ENCODE results near the gene PCSK2.

The PCSK2 gene

DNA sequence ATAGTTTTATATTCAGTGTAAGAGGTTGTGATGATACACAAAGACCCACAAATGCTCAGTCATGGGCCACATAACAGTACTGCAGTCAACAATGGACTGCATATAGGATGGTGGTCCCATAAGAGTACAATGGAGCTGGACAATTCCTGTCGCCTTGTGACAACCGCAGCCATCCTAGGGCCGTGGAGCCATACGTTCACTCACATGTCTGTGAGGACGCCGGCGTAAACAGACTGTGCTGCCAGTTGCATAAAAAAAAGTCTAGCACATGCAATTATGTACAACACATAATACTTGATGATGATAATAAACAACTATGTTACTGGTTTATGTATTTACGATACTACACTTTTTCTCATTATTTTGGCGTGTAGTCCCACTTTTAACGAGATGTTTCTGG lies 273.4 kb downstream of the PCSK2 start:
- ChIA-PET POLR2A (no interaction called here), CTCF (no interaction called here)
- no peak for DNase-seq (ENCODE audit: extremely low spot score)
- TF ChIP-seq, protein P1, sequence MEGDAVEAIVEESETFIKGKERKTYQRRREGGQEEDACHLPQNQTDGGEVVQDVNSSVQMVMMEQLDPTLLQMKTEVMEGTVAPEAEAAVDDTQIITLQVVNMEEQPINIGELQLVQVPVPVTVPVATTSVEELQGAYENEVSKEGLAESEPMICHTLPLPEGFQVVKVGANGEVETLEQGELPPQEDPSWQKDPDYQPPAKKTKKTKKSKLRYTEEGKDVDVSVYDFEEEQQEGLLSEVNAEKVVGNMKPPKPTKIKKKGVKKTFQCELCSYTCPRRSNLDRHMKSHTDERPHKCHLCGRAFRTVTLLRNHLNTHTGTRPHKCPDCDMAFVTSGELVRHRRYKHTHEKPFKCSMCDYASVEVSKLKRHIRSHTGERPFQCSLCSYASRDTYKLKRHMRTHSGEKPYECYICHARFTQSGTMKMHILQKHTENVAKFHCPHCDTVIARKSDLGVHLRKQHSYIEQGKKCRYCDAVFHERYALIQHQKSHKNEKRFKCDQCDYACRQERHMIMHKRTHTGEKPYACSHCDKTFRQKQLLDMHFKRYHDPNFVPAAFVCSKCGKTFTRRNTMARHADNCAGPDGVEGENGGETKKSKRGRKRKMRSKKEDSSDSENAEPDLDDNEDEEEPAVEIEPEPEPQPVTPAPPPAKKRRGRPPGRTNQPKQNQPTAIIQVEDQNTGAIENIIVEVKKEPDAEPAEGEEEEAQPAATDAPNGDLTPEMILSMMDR (IDR thresholded peaks at IDR 0.05; ENCODE audit: control extremely low read depth, extremely low read depth, low read depth, missing control alignments): no peak

DNA sequence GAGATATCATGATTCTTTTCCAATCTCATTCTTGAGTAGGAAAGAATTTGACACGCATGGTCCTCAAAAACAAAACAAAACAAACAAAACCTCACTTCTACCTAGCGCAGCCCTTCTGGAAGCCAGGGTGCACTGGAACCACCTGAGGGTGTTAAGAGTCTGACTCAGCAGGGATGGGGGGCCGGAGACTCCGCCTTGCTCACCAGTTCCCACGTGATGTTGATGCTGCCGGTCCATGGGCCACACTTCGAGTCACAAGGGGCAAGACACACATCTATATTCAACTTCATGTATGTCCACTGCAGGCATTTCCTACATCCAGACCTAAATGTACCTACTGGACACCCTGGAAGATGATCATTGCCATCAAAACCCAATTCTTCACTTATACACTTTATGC lies 274.0 kb downstream of the PCSK2 start:
- DNase-seq (ENCODE audit: extremely low spot score): no peak
- POLR2A ChIA-PET: no interaction called here
- CTCF ChIA-PET: interaction anchor here (1.7 kb wide), 1 partner anchor 494 kb away, joined by 3 read pairs; no protein-coding TSS in a partner anchor
- TF ChIP-seq, protein P1 (IDR thresholded peaks at IDR 0.05; ENCODE audit: control extremely low read depth, extremely low read depth, low read depth, missing control alignments): no peak

DNA sequence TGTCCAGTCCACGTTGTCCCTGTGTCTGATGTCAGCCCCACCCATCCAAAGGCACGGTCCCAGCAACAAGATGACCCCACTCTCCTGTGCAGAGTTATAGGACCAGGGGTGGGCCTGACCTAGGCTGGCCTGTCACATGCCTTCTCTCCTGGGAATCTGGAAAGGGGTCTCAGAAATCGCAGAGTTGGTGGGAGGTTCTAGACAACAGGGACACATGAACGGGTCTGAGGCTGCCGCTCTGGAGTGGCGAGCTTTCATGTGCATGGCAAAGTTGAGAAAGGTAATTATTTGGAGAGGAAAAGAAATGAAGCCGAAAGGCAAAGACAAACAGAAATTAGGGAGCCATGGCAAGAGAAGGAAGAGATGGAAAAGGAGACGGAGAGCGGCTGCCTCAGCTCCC lies 274.9 kb downstream of the PCSK2 start:
- POLR2A ChIA-PET: no interaction called here
- CTCF ChIA-PET: interaction anchor here (1.7 to 4.4 kb wide), 2 partner anchors 11 to 493 kb away, joined by 3 to 28 read pairs; no protein-coding TSS in a partner anchor

DNA sequence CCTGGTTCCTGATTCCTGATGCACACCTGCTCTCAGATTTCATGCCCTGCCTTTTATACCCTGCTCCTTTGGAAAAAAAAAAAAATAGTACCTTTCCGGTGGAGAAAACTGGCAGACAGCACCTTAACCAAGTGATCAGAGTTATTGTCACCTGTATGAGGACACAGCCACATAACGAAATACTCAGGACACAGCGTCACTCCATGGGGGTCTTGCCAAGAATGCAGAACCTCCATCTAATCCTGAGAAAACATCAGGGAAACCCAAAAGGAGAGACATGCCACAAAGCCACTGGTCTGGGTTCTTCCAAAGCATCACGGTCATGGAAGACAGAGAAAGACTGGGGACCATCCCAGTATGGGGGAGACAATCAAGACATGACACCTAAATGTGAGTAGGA lies 275.3 kb downstream of the PCSK2 start:
- TF ChIP-seq, protein P1 (IDR thresholded peaks at IDR 0.05; ENCODE audit: control extremely low read depth, extremely low read depth, low read depth, missing control alignments): no peak
- no peak for DNase-seq (ENCODE audit: extremely low spot score)
- ChIA-PET CTCF (interaction anchor here (1.7 to 4.4 kb wide), 2 partner anchors 11 to 493 kb away, joined by 3 to 28 read pairs; no protein-coding TSS in a partner anchor), POLR2A (no interaction called here)

More for the DNA sequence above, 274.9 kb downstream of the PCSK2 start:
- DNase-seq (ENCODE audit: extremely low spot score): no peak
- TF ChIP-seq, protein P1 (IDR thresholded peaks at IDR 0.05; ENCODE audit: control extremely low read depth, extremely low read depth, low read depth, missing control alignments): no peak

DNA sequence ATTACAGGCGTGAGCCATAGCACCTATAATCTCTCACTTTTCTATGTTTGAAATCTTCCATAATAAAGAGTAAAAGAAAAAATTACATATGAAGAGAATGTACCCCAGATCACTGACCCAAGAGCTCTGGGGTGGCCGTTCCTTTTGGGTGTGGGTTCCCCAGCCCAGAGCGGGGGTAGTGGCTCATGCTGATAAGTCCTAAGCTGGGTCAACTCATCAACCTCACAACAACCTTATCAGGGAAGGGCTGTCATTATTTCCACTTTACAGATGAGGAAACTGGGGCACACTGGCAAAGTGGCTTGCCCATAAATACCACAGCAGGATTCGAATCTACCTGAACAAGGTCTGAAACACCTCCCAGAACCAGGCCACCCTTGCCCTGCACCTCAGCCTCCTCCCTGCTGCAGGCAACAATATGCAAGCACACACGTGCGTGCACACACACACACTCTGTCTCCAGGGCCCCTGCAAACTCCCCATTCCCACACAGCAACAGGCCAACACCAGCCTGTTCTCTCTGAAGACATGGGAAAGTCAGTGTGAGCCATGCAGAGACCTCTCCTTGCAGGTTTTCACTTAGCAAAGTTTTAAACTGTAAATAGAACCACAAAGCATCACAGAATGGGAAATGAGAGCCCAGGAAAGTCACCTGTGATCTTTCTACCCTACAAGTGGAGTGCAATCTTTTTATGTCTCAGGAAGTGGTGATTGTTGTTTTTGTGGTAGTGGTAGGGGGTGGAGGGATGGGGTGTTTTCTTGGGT lies 276.6 kb downstream of the PCSK2 start:
- DNase-seq (ENCODE audit: extremely low spot score): no peak
- CTCF ChIA-PET: interaction anchor here (1.0 to 4.4 kb wide), 21 partner anchors 10 to 773 kb away, joined by 3 to 28 read pairs (median 5); partner anchors contain the start of gene RRBP1
- POLR2A ChIA-PET: no interaction called here
- TF ChIP-seq, protein P1 (IDR thresholded peaks at IDR 0.05; ENCODE audit: control extremely low read depth, extremely low read depth, low read depth, missing control alignments): no peak

DNA sequence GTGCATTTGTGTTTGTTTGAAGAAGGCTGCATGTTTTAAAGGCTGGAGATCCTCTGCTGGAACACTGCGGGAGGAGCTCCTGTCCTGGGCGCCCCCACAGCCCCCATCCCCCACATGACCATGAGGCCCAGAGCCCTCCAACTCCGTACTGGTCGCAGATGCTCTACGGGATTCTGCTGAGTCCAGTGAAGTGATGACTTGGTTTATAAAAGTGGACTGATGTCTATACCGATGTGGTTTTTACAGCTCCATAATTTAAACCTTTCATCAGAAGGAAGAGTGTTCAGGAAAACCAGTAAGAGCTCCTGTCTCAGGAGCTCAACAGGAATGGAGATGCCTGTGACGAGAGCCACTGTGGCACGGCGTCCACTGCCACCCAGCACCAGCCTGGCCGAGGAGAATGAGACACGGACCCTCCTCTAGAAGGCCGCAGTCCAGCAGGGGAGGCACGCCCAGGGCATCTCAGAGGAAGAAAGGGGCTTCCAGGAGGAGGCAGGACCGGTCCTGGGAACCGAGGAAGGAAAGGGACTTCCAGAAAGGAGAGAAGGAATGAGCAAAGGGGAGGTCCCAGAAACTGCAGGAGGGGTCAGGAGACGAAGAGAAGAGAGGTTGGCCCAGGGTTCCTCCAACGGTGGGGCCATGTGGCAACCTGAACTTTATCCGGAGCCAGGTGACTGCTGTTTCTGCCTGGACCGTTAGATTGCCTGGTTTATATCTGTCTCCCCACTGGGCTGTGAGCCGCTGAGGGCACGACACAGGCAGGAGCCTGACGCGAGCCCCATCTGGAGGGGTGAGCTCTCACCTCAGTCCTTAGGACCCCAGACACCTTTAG lies 277.4 kb downstream of the PCSK2 start:
- POLR2A ChIA-PET: interaction anchor here (0.6 to 0.7 kb wide), 2 partner anchors 389 to 430 kb away, joined by 3 read pairs; no protein-coding TSS in a partner anchor
- DNase-seq (ENCODE audit: extremely low spot score): no peak
- CTCF ChIA-PET: interaction anchor here (0.8 to 4.4 kb wide), 36 partner anchors 8 to 782 kb away, joined by 3 to 28 read pairs (median 5); partner anchors contain the start of gene RRBP1
- TF ChIP-seq, protein P1 (IDR thresholded peaks at IDR 0.05; ENCODE audit: control extremely low read depth, extremely low read depth, low read depth, missing control alignments): no peak

All from GM10248 (cell line).